DMS79 (cell line): ENCODE results near the gene AOPEP.
"Not testable (repeated sequence)": the region's sequence is repeated elsewhere in the genome, so short reads cannot be mapped to it uniquely, and the experiment has no call there.

Experiments
- DNase-seq: peaks from one replicate; lab custom pipeline; 2025; lab: John Stamatoyannopoulos, UW

AOPEP gene

DNA sequence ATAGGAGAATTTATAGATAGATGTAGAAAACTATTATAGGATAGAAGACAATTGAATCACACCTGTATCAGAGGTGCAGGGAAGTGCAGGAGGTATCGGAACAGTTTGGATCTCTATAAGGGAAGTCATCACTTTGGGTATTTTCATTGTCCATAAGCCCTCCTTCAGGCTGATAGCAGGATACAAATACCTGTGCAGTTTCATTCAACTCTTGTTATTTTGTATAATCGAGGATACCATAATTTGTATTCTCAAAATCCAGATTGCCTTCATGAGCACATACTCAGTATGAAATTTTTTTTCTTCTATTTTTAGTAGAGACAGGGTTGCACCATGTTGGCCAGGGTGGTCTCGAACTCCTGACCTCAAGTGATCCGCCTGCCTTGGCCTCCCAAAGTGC, 289.1 kb downstream of the AOPEP start:
- no peak for DNase-seq

- DNase-seq: no peak
These were observed 290.6 kb downstream of the AOPEP start for GRCh38 chr9:95017062-95017461.

DNA sequence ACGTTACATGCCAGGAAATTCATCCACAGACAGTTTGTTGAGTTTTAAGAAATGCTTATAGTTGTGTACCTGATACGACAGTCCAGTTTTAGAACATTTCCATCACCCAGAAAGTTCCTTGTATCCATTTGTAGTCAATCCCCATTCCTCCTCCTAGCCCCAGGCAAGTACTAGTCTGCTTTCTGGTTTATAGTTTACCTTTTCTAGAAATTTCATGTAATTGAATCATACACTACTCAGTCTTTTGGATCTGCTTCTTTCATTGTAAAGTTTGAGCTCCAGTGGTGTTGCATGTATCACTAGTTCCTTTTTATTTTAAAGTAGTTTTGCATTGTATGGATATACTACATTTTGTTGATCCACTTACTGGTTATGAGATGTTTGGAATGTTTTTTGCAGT, 291.2 kb downstream of the AOPEP start:
- DNase-seq: no peak

DNA sequence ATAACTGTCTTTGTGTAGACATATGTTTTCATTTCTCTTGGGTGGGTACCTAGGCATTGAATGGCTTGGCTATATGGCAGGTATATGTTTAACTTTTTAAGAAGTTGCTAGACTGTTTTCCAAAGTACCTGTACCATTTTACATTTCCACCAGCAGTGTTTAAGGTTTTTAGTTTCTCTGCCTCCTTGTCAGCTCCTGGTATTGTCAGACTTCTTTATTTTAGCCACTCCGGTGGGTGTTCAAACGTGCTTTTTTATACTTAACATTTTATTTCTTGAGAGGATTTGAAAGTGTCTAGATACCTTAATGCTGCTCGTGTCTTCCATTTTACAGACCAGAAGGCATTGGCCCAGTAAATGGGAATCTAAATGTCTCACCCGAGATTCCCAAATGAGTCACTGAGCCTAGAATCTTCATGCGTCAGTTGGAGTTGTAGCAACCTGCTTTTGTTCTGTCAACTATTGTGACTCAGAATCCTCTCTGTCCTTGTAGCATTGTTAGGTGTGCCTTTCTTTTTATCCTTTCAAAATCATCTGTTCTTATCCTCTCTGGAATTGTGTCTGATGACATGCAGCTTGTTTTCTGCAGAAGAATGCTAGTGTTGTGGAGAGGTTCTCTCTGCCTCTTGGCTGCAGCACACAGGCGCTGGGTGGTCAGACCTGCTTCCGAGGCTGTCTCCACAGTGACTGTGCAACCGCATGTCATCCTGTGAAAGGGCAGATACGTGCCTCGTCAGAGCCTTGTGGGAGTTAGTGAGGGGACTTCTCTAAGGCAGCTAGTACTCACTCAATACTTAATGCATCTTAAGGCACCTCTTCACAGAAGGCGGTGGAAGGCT, 291.8 kb downstream of the AOPEP start:
- no peak for DNase-seq

- DNase-seq: not testable (repeated sequence)
These were observed 294.1 kb downstream of the AOPEP start for GRCh38 chr9:95020644-95021043.

- DNase-seq: peak; percentile 64
These were observed 294.8 kb downstream of the AOPEP start for GRCh38 chr9:95021166-95021886.

- DNase-seq: no peak
These were observed 296.2 kb downstream of the AOPEP start for GRCh38 chr9:95022657-95023056.

DNA sequence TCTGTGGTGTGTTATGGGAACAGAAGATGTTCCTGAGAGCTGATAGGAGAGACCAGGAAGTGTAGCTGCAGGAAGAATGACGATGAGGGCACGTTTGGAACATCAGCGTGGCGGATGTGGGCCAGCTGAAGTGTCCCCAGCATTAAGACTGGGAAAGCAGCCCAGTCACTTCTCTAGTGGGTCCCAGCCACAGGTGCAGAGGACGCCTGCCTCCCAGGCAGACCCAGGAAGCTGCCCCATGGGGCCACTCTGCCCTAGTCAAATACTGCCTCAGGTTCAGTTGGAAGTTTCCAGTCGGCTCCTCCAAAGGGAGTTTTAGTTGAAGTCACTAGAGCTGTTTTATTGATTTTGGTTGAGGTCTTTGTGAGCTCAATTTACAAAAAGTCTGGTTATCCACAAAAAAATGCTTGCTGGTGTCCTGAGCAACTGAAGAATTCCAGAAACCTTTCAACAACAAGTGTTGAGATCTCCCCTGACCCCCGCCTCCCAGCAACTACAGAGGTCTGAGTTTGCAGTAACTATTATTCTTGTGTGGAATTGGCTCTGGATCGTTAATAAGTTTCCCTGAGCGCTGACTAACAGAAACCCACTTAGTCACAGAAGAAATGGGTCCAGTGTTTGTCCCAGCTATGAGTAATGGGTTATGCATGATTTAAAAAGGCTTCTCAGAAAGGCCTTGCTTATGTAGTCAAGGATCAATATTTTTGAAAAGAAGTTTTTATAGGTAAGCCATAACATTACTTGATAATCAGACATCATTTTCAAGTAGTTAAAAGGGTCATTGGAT, 296.9 kb downstream of the AOPEP start:
- peak; percentile 68 for DNase-seq

GRCh38 chr9:95024097-95024671, 297.7 kb downstream of the AOPEP start:
- DNase-seq: peak; percentile 27

GRCh38 chr9:95025213-95026147, 299.0 kb downstream of the AOPEP start:
- DNase-seq: no peak

DNA sequence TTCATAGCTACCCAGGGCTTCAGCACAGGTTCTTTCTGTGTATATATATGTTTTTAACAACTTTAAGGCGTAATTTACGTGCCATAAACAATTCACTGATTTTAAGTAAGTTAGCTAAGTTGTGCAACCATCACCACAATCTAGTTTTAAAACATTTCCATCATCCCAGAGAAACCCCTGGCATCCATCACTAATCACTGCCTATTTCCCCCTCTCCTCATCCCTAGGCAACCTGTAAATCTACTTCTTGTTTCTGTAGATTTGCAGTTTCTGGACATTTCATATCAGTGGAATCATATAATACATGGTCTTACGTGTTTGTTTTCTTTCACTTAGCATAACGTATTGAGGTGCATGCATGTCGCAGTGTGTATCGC, 299.6 kb downstream of the AOPEP start:
- no peak for DNase-seq

GRCh38 chr9:95027914-95028852, 301.7 kb downstream of the AOPEP start:
- no peak for DNase-seq

DNA sequence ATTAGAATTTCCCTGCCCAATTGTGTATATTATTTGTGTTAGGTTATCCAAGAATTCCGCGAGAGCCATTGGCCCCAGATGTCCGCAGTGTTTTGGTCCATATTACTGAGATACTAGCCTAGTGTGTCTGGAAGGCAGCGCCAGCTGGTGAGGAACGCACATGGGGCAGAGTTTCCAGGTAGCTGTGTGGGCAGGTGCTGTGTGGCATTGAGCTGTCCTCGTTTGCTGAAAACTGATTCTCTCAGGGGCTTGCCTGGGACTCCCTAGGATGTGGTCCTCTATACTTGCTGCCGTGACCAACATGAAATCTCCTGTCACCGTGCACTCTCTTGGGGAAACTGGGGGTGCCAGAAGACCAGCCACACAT, 302.3 kb downstream of the AOPEP start:
- peak; percentile 23 for DNase-seq

GRCh38 chr9:95029288-95029687, 302.8 kb downstream of the AOPEP start:
- DNase-seq: peak; percentile 55

DNA sequence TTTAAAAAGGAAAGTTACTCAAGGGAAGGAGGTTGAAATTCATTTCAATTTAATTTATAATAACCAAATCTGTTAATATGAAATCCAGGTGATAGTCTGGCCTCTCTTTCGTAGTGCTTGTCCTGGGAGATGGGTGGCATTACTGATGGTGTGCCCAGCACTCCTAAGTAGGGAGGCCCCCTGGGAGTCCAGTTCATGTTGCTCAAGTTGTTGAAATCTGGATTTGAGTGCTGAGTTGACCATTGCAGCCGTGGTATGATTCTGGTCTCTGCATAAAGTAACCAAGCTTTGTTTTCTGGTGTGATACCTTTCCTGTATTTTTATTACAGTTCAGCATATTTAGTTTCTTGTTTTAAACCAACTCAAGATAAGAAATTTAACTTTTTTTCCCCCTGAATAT, 303.2 kb downstream of the AOPEP start:
- DNase-seq: no peak

DNA sequence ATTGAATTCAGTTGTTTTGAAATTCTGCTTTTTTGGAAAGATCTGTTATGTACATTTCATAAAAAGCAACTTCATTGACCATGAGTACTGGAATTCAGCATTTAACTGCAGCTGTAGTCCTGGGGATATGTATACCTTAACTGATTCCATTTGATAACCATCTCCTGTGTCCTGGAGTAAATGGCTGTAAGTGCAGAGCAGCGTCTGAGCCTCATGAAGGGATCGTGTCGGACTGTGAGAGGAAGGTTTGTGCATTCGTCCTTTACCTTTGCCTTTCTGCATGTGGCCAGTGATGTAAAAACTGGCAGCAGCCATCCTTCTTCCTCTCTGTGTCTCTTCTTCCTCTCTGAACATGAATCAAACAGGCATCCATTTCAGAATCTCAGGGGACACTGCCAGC, 303.8 kb downstream of the AOPEP start:
- DNase-seq: no peak

DNA sequence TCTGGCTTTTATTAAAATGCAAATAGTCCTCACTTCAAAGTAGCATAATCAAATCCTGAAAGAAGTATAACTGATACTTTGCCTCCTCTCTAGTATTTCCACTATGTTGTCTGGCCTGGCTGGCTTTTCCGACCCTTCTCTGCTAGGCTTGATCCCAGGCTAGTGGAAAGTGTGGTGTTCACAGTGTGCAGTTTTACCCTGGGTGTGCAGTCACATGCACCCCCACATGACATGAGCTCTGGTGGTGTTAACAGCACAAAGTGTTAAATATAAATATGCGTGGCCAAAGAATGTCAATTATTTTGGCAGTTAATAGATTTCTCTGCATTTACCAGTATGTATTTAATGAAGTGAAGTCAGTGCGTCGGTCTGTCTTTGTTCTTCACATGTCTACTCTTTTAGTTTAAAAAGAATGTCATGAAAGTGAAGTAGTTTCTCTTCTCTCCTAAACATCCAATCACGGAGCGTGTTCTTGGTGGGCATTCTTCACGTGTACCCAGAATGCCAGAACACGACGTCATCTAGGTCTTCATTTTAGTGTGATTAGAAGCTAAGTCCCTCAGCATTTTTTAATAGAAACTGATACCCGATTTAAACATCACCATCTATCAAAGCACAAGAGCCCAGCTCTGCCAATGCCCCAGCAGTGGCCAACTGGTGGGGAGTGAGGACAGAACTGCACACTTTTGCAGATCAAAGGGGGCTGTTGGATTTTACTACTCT, 304.6 kb downstream of the AOPEP start:
- DNase-seq: no peak

DNA sequence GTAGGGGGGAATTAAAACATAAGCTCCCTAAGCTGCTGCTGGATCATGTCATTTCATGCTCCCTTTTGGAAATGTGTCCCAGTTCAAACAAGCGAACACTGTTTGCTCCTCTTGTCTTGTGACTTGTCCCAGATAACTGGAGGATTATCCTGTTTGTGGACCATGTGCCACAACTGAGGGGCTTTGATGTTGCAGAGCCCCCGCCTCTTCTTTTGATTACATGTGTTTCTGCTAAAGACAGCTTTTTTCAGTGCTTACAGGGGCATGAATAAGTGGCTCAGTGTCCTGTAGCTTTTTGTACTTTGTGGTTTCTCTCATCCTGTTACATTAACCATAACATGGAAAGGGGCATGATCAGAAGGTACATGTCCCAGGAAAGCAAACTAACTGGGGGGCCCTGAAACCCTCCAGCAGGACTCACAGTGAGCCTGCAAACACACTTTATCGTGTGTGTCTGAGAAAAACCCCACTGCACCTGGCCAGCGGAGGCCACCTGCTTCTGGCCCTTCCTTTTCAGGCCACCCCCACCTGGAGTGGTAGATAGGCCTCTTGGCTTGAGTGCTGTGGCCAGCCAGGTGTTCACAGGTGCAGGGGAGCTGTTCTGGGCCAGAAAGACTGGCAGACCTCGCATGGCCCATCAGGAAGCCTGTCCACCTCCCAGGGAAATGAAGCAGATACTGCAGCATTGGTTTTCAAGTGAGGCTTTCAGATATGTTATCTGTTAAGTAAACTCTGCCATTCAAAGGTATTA, 305.4 kb downstream of the AOPEP start:
- peak; percentile 73 for DNase-seq
